Thyroid gland (tissue), 4 donors: ENCODE measurements around the gene SCIN.
"Not testable (repeated sequence)": the region's sequence is repeated elsewhere in the genome, so short reads cannot be mapped to it uniquely, and the experiment has no call there.

Experiments used
- POLR2A ChIP-seq, 2 donors: fragments of 450-650 bp; IDR thresholded peaks; one replicate each; pipeline ENCODE4 v1.6.1; 2017; ENCODE audit warnings: antibody characterized with exemption in 2 of 2, mild to moderate bottlenecking in 2 of 2, moderate library complexity in 1 of 2
- TF ChIP-seq, protein P1 (sequence below), 6 experiments: fragments of 200-600 bp in 3 of 6; fragments of 450-650 bp in 3 of 6; sonication (generic) in 3 of 6; IDR thresholded peaks; one replicate each; pipeline ENCODE4 v1.5.1; 2016 to 2019; ENCODE audit warnings: antibody characterized with exemption in 6 of 6, mild to moderate bottlenecking in 2 of 6, inconsistent platforms in 1 of 6, moderate library complexity in 1 of 6

DNA sequence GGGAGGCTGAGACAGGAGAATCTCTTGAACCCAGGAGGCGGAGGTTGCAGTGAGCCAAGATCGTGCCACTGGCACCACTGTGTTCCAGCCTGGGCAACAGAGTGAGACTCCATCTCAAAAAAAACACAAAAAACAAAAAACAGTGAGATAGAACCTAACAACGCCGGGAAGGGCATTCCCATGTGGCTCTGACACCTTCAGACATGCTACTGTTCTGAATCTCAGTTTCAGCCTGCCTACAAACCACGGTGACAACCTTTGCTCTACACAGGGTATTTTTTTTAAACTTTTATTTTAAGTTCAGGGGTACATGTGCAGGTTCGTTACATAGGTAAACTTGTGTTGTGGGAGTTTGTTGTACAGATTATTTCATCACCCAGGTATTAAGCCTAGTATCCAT lies 74.7 kb downstream of the SCIN start:
- TF ChIP-seq, protein P1, sequence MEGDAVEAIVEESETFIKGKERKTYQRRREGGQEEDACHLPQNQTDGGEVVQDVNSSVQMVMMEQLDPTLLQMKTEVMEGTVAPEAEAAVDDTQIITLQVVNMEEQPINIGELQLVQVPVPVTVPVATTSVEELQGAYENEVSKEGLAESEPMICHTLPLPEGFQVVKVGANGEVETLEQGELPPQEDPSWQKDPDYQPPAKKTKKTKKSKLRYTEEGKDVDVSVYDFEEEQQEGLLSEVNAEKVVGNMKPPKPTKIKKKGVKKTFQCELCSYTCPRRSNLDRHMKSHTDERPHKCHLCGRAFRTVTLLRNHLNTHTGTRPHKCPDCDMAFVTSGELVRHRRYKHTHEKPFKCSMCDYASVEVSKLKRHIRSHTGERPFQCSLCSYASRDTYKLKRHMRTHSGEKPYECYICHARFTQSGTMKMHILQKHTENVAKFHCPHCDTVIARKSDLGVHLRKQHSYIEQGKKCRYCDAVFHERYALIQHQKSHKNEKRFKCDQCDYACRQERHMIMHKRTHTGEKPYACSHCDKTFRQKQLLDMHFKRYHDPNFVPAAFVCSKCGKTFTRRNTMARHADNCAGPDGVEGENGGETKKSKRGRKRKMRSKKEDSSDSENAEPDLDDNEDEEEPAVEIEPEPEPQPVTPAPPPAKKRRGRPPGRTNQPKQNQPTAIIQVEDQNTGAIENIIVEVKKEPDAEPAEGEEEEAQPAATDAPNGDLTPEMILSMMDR (IDR thresholded peaks at IDR 0.05) = not testable (repeated sequence)
- not testable (repeated sequence) for TF ChIP-seq POLR2A (IDR thresholded peaks at IDR 0.05)
